ENCODE data around the gene TMEM239.
A peak's percentile ranks its signal among the peaks of the same experiment; 100 is the strongest.

Gene TMEM239

DNA sequence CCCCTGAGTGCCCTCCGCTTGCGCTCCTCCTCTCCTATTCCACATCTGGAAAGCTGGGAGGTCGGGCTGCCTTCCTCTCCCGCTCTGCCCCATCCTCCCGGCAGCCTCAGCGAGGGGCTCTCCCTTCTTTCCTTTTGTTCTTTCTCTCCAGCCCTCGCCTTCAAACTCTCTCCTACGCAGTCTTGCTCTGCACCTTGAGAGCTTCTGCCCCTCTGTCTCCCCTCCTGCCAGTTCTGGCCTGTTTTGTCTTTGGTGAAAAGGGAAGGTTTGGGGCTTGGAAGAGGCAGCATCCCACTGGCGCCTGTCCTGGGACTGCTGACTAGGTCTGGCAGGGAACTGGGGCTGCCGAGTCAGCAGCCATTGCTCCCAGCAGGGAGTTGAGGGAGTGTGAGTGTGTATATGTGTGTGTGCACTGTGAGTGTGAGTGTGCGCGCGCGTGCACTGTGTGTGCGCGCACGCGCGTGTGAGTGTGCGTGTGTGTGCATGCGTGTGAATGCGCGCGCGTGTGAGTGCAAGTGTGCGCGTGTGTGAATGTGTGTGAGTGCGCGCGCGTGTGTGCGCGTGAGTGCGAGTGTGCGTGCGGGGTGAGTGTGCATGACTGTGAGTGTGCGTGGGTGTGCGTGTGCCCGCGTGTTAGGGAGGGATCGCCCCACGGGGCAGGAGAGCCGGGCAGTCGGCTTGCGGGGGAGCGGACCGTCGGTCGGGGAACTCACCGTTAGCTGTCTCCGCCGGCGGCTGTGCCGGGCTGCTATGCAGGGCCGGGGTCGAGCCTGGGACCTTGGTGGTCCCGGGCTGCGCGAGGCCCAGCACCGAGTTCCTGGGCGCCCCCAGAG, 16.3 kb upstream of the TMEM239 start:
- TF ChIP-seq, protein P1, sequence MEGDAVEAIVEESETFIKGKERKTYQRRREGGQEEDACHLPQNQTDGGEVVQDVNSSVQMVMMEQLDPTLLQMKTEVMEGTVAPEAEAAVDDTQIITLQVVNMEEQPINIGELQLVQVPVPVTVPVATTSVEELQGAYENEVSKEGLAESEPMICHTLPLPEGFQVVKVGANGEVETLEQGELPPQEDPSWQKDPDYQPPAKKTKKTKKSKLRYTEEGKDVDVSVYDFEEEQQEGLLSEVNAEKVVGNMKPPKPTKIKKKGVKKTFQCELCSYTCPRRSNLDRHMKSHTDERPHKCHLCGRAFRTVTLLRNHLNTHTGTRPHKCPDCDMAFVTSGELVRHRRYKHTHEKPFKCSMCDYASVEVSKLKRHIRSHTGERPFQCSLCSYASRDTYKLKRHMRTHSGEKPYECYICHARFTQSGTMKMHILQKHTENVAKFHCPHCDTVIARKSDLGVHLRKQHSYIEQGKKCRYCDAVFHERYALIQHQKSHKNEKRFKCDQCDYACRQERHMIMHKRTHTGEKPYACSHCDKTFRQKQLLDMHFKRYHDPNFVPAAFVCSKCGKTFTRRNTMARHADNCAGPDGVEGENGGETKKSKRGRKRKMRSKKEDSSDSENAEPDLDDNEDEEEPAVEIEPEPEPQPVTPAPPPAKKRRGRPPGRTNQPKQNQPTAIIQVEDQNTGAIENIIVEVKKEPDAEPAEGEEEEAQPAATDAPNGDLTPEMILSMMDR (IDR thresholded peaks at IDR 0.05; ENCODE audit: borderline replicate concordance, insufficient read depth, low read depth, low read length) = no peak
- peak overlapping the region; percentile 29 for H3K4me3 ChIP-seq (ENCODE audit: low read depth, low read length)

DNA sequence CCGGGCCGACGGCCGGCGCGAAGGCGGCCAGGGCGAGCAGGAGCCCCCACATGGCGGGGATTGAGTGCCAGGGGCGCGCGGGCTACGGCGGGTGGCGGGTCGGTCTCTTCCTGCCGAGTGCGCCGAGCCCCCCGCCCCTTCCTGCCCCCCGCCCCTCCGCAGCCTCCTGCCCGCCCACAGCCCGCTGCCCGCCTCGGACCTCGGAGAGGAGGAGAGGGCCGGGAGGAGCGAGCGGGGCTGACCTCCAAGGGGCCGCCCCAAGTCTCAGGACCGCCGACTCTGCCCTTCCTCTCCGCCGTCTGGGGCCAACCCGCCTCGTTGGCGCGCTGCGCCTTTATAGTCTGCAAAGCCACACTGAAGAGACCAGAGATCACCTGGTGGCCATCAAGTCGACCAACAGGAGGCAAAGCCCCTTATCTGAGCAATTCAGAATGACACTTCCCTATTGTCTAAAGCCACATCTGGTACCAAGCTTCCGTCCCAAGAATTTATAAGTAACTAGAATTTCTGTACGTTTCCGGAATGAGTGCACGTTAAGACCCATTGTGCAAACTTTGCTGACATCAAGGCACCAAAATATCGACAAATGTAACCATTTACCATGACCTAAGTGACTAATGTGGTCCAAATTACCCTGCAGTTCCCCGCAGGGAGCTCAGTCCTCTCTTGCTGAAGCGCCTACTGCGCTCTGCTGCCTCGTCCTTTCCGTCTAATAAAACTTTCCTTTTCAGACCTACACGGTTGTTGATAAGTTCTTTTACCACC, 15.5 kb upstream of the TMEM239 start, which contains the start of gene CPXM1:
Gene CPXM1, minus strand, starts transcription at position 107 of the 765 bp plus-strand sequence. Its CDS starts 55 bp downstream, at position 52.
- TF ChIP-seq, protein P1 (IDR thresholded peaks at IDR 0.05; ENCODE audit: borderline replicate concordance, insufficient read depth, low read depth, low read length) = no peak
- peak within 1 kb of the TSS; percentile 29 for H3K4me3 ChIP-seq (ENCODE audit: low read depth, low read length)

DNA sequence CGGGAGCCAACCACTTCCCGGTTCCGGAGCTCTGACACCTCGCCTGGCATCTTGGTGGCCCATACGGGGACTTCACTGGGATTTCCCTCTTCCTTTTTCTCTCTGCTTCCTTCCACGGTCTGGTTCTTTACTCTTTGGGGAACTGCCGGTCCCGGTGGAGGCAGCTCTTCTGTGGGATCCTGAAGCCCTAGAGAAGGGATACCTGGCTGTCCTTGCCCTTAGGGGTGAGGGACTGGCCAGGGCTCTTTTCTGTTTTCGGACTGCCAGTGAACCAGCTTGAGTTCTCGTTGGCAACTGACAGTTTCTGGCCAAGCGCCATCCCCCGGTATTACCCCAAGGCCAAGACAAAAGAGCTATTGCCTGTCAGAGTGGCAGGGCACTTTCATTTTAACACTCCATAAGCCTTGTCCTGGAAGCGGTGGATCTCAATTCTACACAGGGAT, 14.9 kb upstream of the TMEM239 start:
- H3K4me3 ChIP-seq (ENCODE audit: low read depth, low read length) = no peak overlapping the region
- TF ChIP-seq, protein P1 (IDR thresholded peaks at IDR 0.05; ENCODE audit: borderline replicate concordance, insufficient read depth, low read depth, low read length) = no peak

DNA sequence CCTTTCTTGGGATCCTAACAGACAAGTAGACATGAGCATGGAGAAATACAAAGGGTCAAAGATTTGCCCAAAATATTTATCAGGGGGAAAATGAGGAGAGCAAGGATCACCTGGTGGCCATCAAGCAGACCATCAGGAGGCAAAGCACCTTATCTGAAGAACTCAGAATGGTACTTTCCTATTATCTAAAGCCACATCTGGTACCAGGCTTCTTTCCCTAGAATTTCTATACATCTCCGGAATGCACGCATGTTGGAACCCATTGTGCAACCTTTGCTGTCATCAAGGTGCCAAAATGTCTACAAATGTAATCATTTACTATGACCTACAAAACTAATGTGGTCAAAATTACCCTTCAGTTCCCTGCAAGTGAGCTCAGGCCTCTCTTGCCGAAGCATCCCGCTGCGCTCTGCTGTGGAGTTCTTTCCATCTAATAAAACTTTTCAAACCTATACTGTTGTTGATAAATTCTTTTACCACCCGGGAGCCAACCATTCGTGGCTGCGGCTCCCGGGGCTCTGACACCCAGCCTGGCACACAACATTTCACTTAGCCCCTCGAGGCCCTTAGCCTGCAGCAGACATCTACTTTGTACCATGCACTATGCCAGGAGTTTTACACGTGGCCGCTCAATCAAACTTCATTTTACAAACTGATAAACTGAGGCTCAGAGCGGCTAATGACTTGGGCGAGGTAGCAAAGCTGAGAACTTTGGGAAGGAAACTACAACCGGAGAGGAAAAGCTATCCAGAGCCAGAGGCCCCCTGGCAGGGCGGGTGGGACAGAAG, 11.9 kb upstream of the TMEM239 start:
- TF ChIP-seq, protein P1 (IDR thresholded peaks at IDR 0.05; ENCODE audit: borderline replicate concordance, insufficient read depth, low read depth, low read length) = no peak
- no peak overlapping the region for H3K4me3 ChIP-seq (ENCODE audit: low read depth, low read length)

DNA sequence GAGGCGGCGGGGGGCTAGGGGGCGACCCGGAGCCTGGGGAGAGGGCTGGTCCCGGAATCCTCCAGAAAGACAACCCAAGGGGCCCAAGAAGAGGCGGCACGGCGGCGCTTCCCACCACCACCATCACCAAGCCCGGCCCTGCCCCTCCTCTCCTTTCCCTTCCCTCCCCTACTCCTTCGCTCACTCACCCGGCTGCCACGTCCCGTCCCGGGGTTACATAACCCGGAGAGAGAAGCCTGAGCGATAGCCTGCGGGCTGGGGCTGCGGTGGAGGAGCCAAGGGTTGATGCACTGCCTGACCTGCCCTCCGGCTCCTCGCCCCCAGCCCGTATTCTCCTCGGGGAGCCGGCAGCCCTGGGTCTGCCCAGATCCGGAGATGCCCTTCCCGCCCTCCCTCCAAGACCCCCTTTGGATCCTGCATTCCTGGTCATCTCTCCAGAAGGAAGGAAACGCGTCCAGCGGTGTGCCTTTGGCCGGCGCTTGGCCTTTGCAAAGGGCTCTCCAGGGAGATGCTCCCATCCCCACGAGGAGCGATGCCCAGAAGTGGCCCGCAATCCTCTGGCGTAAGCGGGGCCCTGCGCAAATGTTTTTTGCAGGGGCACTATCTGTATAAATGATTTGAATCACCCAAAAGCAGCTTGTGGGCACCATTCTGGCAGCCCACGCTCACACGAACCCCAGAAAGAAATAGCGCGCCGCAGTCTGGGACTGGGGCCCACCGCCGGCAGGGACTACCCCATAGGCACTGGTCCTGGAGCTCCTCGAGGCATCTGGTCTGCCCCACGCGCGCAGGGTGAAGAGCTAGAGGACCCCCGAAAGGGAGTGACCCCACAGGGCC, 11.1 kb upstream of the TMEM239 start:
- H3K4me3 ChIP-seq (ENCODE audit: low read depth, low read length) = no peak overlapping the region
- TF ChIP-seq, protein P1 (IDR thresholded peaks at IDR 0.05; ENCODE audit: borderline replicate concordance, insufficient read depth, low read depth, low read length) = no peak

DNA sequence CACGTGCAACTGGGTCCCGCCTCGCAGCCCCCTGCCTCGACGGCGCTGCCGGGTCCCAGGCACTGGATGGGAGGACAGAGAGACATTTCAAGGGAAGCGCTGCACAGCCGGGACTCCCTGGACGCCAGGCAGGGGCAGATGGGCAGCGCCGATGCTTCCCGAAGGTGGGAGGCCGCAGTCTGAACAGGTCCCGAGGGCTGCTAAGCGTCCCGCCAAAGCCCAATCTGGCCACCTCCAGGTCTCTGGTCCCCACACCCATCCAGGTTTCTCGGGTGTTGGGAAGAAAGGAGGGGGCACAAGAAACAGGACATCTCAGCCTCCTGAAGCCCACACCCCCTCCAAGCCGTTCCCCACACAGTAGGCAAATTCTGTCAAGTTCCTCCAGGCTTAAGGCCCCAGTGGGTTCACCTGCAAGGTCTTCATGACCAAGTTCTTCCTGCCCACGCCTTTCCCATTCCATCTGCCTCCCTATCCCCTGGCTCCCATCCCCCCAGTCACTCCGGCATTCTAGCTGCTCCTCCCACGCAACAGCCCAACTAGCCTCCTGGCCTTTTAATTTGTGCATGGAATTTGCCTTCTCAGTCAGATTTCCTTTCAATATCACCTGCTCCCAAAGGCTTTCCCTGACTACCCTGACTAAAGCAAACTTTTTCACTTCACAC, 10.3 kb upstream of the TMEM239 start:
- TF ChIP-seq, protein P1 (IDR thresholded peaks at IDR 0.05; ENCODE audit: borderline replicate concordance, insufficient read depth, low read depth, low read length) = no peak
- H3K4me3 ChIP-seq (ENCODE audit: low read depth, low read length) = no peak overlapping the region
